HepG2 (cell line): ENCODE results near the gene MEX3D. TPM values are rescaled to one million over a fixed set of nuclear protein-coding genes. Genes with fewer than 3 reads are reported as not detected.

Experiments used
- ATAC-seq: fragments of 200-7000 bp; cut with Tn5 transposase; 3 replicates; pipeline ENCODE4 v1.9.1; 2020; ENCODE audit warnings: mild to moderate bottlenecking, moderate library complexity
- BruUV-seq: library from RNA; stranded (reverse); fragments of 400-500 nt; replicated peaks from 2 replicates; lab custom pipeline; 2021; lab: Mats Ljungman, UMichigan
- CTCF ChIA-PET: fragments of 300-600 bp; formaldehyde crosslinking; extraction: SDS; loops from one replicate; lab custom pipeline; 2021; ENCODE audit warnings: low total read pairs, inconsistent platforms, low intra/inter-chr PET ratio; lab: Yijun Ruan, JAX
- POLR2A ChIA-PET: fragments of 350-600 bp; sonication (Branson Sonifier 250); formaldehyde crosslinking; loops from one replicate; lab custom pipeline; 2020; ENCODE audit warnings: antibody characterized with exemption, inconsistent platforms; lab: Yijun Ruan, JAX
- DNase-seq: peaks from one replicate; pipeline ENCODE4 v3.0.0-alpha.2; 2015; ENCODE audit warnings: low spot score
- FAIRE-seq: peaks from 3 replicates; lab custom pipeline; 2011; peaks lifted over from hg19 to GRCh38; lab: Jason Lieb, UNC
- H2AFZ ChIP-seq: one replicate; pipeline ENCODE4 v1.6.1; 2011; ENCODE audit warnings: low read length, inconsistent platforms
- H3K27ac ChIP-seq: fragments of 300-600 bp; 3 replicates; pipeline ENCODE4 v1.8.0; 2011; ENCODE audit warnings: mixed run types, mild to moderate bottlenecking, mixed read lengths, low read length, inconsistent platforms; ENCODE audit not compliant: insufficient read depth; ENCODE audit errors: extremely low read length
- H3K27me3 ChIP-seq, 2 experiments: fragments of 200-600 bp in 1 of 2; 2 replicates in 1 of 2; 3 replicates in 1 of 2; pipeline versions ENCODE4 v1.6.0 to v1.8.0; 2011; ENCODE audit warnings: low read length in 2 of 2, mild to moderate bottlenecking in 2 of 2, moderate library complexity in 2 of 2, inconsistent platforms in 1 of 2; ENCODE audit not compliant: insufficient read depth in 2 of 2, control insufficient read depth in 1 of 2
- H3K36me3 ChIP-seq, 2 experiments: fragments of 200-600 bp in 1 of 2; replicated peaks in 1 of 2; 2 replicates in 1 of 2; 3 replicates in 1 of 2; pipeline versions ENCODE4 v1.5.1 to v1.8.0; 2011; ENCODE audit warnings: low read length in 2 of 2, inconsistent platforms in 1 of 2; ENCODE audit not compliant: insufficient read depth in 2 of 2, control insufficient read depth in 1 of 2
- H3K4me1 ChIP-seq: 2 replicates; pipeline ENCODE4 v1.5.1; 2012; ENCODE audit warnings: low read length, inconsistent platforms; ENCODE audit not compliant: insufficient read depth
- H3K4me2 ChIP-seq: 2 replicates; pipeline ENCODE4 v1.6.0; 2011; ENCODE audit warnings: low read depth, low read length, inconsistent platforms
- H3K4me3 ChIP-seq, 3 experiments: fragments of 200-600 bp in 1 of 3; sonication (generic), shearing (Covaris generic) in 1 of 3; replicated peaks in 1 of 3; 2 replicates each; pipeline ENCODE4 v1.5.1; 2011 to 2016; ENCODE audit warnings: low read length in 3 of 3, inconsistent platforms in 2 of 3, low read depth in 2 of 3, mild to moderate bottlenecking in 2 of 3, control low read depth in 1 of 3, mixed read lengths in 1 of 3; ENCODE audit not compliant: insufficient read depth in 1 of 3
- H3K79me2 ChIP-seq: one replicate; pipeline ENCODE4 v1.6.1; 2011; ENCODE audit warnings: low read length, inconsistent platforms; ENCODE audit not compliant: insufficient read depth
- H3K9ac ChIP-seq: 2 replicates; pipeline ENCODE4 v1.6.0; 2011; ENCODE audit warnings: mild to moderate bottlenecking, low read depth, low read length, inconsistent platforms; ENCODE audit not compliant: insufficient read depth
- H3K9me3 ChIP-seq: 2 replicates; pipeline ENCODE4 v1.5.1; 2012; ENCODE audit warnings: mild to moderate bottlenecking, low read length
- H4K20me1 ChIP-seq: 2 replicates; pipeline ENCODE4 v1.6.0; 2011; ENCODE audit warnings: inconsistent platforms, mild to moderate bottlenecking, low read length, moderate library complexity; ENCODE audit not compliant: insufficient read depth
- CAMTA2 ChIP-seq: sonication (generic); formaldehyde crosslinking; IDR thresholded peaks from 2 replicates; pipeline ENCODE4 v1.4.0; 2020; ENCODE audit warnings: mild to moderate bottlenecking, missing genetic modification reagents, borderline replicate concordance
- HNRNPLL ChIP-seq: fragments of 200-400 bp; formaldehyde crosslinking; IDR thresholded peaks from 2 replicates; pipeline ENCODE4 v1.6.1; 2017; ENCODE audit warnings: mild to moderate bottlenecking, low read depth, low read length; ENCODE audit not compliant: poor library complexity, severe bottlenecking
- LCORL ChIP-seq, 2 experiments: fragments of 450-650 bp in 1 of 2; sonication (generic) in 1 of 2; formaldehyde crosslinking in 1 of 2; IDR thresholded peaks; 2 replicates each; pipeline versions ENCODE4 v1.5.0 to v1.6.1; 2017 to 2020; ENCODE audit warnings: antibody characterized with exemption in 1 of 2, missing genetic modification reagents in 1 of 2
- MBNL3 ChIP-seq: fragments of 250-450 bp; sonication (Bioruptor Pico); conservative IDR thresholded peaks from 2 replicates; pipeline ENCODE4 v1.8.0; 2022; ENCODE audit warnings: mild to moderate bottlenecking, inconsistent platforms
- MTF1 ChIP-seq: sonication (generic); formaldehyde crosslinking; IDR thresholded peaks from 2 replicates; pipeline ENCODE4 v1.5.0; 2020; ENCODE audit warnings: missing genetic modification reagents
- NPAS2 ChIP-seq: sonication (generic); formaldehyde crosslinking; IDR thresholded peaks from 2 replicates; pipeline ENCODE4 v1.8.0; 2022; ENCODE audit warnings: mild to moderate bottlenecking, missing genetic modification reagents, borderline replicate concordance
- PPARG ChIP-seq: conservative IDR thresholded peaks from 2 replicates; pipeline ENCODE4 v1.6.1; 2016; ENCODE audit warnings: missing biosample characterization, missing genetic modification reagents
- PTBP1 ChIP-seq: fragments of 200-400 bp; formaldehyde crosslinking; IDR thresholded peaks from 2 replicates; pipeline ENCODE4 v1.6.1; 2018; ENCODE audit warnings: low read length, low read depth; ENCODE audit not compliant: poor library complexity, severe bottlenecking
- RBFOX2 ChIP-seq: fragments of 200-400 bp; formaldehyde crosslinking; IDR thresholded peaks from 2 replicates; pipeline ENCODE4 v1.6.1; 2017; ENCODE audit warnings: low read depth, mild to moderate bottlenecking, low read length
- TFDP1 ChIP-seq: IDR thresholded peaks from 2 replicates; pipeline ENCODE4 v1.6.1; 2016; ENCODE audit warnings: missing compliant biosample characterization, missing genetic modification reagents, borderline replicate concordance
- THRA ChIP-seq: sonication (generic); formaldehyde crosslinking; IDR thresholded peaks from 2 replicates; pipeline ENCODE4 v1.4.0; 2020; ENCODE audit warnings: missing genetic modification reagents, borderline replicate concordance
- ZFP90 ChIP-seq: sonication (generic); formaldehyde crosslinking; IDR thresholded peaks from 2 replicates; pipeline ENCODE4 v1.8.0; 2022; ENCODE audit warnings: missing genetic modification reagents, mild to moderate bottlenecking, inconsistent platforms, borderline replicate concordance
- ZIK1 ChIP-seq: sonication (generic); formaldehyde crosslinking; IDR thresholded peaks from 2 replicates; pipeline ENCODE4 v1.5.0; 2020; ENCODE audit warnings: mild to moderate bottlenecking, low read depth, missing genetic modification reagents, borderline replicate concordance
- ZNF101 ChIP-seq: sonication (generic); formaldehyde crosslinking; IDR thresholded peaks from 2 replicates; pipeline ENCODE4 v1.4.0; 2020; ENCODE audit warnings: mild to moderate bottlenecking, low read depth, missing genetic modification reagents, borderline replicate concordance
- ZNF691 ChIP-seq: sonication (generic); formaldehyde crosslinking; IDR thresholded peaks from 2 replicates; pipeline ENCODE4 v1.4.0; 2020; ENCODE audit warnings: missing genetic modification reagents, low read depth, mild to moderate bottlenecking, borderline replicate concordance
- ZNF800 ChIP-seq: sonication (generic); formaldehyde crosslinking; IDR thresholded peaks from 2 replicates; pipeline ENCODE4 v1.4.0; 2020; ENCODE audit warnings: missing genetic modification reagents
- WGBS: methylation state at CpG from one replicate; pipeline ENCODE4 v1.1.6; 2017; ENCODE audit warnings: low lambda C conversion rate; 5-methylcytosine and 5-hydroxymethylcytosine counted together
- in situ Hi-C: cut with HindIII; loops from 2 replicates; pipeline ENCODE4 v1.10.0; 2017; ENCODE audit warnings: low pct_unique_long_range_greater_than_20kb; ENCODE audit not compliant: extremely low pct_ligation_motif_present
- intact Hi-C: fragments of 100-400 bp; cut with micrococcal nuclease; formaldehyde crosslinking; loops from one replicate; pipeline ENCODE4 v1.10.0; 2022; ENCODE audit not compliant: unreplicated experiment
- polyA plus RNA-seq, 8 experiments: library from polyadenylated mRNA; depleted of rRNA in 3 of 8; stranded (reverse) in 7 of 8; unstranded in 1 of 8; fragments of >200 nt; fragmentation: Illumina TruSeq in 4 of 8; extraction: Trizol in 4 of 8; gene quantifications; 2 replicates each; pipeline versions ENCODE4 v1.2.1 to v1.2.3, GENCODE V29; 2011 to 2016; ENCODE audit warnings: low read depth in 4 of 8, missing spikeins in 1 of 8, mixed read lengths in 1 of 8; ENCODE audit not compliant: insufficient read depth in 1 of 8
- total RNA-seq, 5 experiments: library from RNA; depleted of rRNA; stranded (reverse); fragments of >200 nt; fragmentation: Illumina TruSeq; extraction: Trizol; gene quantifications; 2 replicates each; pipeline ENCODE4 v1.2.3, GENCODE V29; 2016; ENCODE audit warnings: low read depth in 1 of 5

The MEX3D gene
- total and polyA plus RNA-seq, 2 of the 13 experiments (the other 11 are each of a cell fraction or from before 2014, with no cell fraction given) = 3.6 to 17.1 TPM

GRCh38 chr19:1567116-1567847 lies 843 bp downstream of the MEX3D start:
- H3K27me3 ChIP-seq = peaks cover 0 to 8% of the 10 kb centered on the region in 2 experiments; a peak in 2 of 5 replicates
- ATAC-seq (peak; percentile 43), DNase-seq (no peak), FAIRE-seq (no peak)
- TSS peak; percentile 50 for BruUV-seq
- H3K27ac ChIP-seq = no peak overlapping the region
- peaks cover 11% of the 10 kb centered on the region for H3K79me2 ChIP-seq
- H3K36me3 ChIP-seq = peaks cover 0 to 3% of the 10 kb centered on the region in 2 experiments; a peak in 3 of 5 replicates
- H3K9ac ChIP-seq = peak overlapping the region; percentile 74
- intact Hi-C loops = loop anchor here (2.0 kb wide), 1 partner anchor 20 kb away; no protein-coding TSS in a partner anchor
- 2% methylated on average over 10 of the region's 108 CpGs for WGBS
- ChIA-PET POLR2A (no interaction called here), CTCF (no interaction called here)
- no peaks in the 10 kb centered on the region for H3K9me3 ChIP-seq
- peak overlapping the region; percentile 76 for H3K4me2 ChIP-seq
- H3K4me1 ChIP-seq = peaks cover 13% of the 10 kb centered on the region
- 0 out of 2 replicates have a peak, but pooled peaks cover 6% of the 10 kb centered on the region for H4K20me1 ChIP-seq
- H2AFZ ChIP-seq = no peak overlapping the region
- H3K4me3 ChIP-seq = peak overlapping the region; percentile 72 to 81 (median 75); a peak in 5 of 6 replicates
- in situ Hi-C loops = no loop called here
- no peak for TF ChIP-seq ZNF691 (CRISPR knock-in tag)
- TF ChIP-seq RBFOX2 = peak; percentile 45
- no peak for TF ChIP-seq MBNL3 (CRISPR knock-in tag)
- TF ChIP-seq PPARG (CRISPR knock-in tag) = no peak
- TF ChIP-seq ZIK1 (CRISPR knock-in tag) = 0 out of 2 replicates have a peak, but pooled peaks have one; percentile 43
- TF ChIP-seq PTBP1 = no peak
- no peak for TF ChIP-seq CAMTA2
- no peak for TF ChIP-seq ZNF101
- TF ChIP-seq HNRNPLL = peak; percentile 51
- no peak for TF ChIP-seq NPAS2 (CRISPR knock-in tag)
- TF ChIP-seq MTF1 = no peak
- TF ChIP-seq LCORL (IDR thresholded peaks at IDR 0.05) = no peak
- TF ChIP-seq LCORL (CRISPR knock-in tag; IDR thresholded peaks at IDR 0.05) = no peak
- TF ChIP-seq ZFP90 (CRISPR knock-in tag) = no peak
- peak; percentile 51; the same call in 1 of the 2 replicates for TF ChIP-seq TFDP1
- no peak for TF ChIP-seq THRA (CRISPR knock-in tag)
- TF ChIP-seq ZNF800 (CRISPR knock-in tag) = no peak
